ENCODE results near the gene SHQ1. TPM values are rescaled to one million over a fixed set of nuclear protein-coding genes. Genes with fewer than 3 reads are reported as not detected.
"Not testable (repeated sequence)": the region's sequence is repeated elsewhere in the genome, so short reads cannot be mapped to it uniquely, and the experiment has no call there.

Gene SHQ1
- total and polyA plus RNA-seq, 9 donors = 11.1 to 20.7 (median 12.9) TPM

DNA sequence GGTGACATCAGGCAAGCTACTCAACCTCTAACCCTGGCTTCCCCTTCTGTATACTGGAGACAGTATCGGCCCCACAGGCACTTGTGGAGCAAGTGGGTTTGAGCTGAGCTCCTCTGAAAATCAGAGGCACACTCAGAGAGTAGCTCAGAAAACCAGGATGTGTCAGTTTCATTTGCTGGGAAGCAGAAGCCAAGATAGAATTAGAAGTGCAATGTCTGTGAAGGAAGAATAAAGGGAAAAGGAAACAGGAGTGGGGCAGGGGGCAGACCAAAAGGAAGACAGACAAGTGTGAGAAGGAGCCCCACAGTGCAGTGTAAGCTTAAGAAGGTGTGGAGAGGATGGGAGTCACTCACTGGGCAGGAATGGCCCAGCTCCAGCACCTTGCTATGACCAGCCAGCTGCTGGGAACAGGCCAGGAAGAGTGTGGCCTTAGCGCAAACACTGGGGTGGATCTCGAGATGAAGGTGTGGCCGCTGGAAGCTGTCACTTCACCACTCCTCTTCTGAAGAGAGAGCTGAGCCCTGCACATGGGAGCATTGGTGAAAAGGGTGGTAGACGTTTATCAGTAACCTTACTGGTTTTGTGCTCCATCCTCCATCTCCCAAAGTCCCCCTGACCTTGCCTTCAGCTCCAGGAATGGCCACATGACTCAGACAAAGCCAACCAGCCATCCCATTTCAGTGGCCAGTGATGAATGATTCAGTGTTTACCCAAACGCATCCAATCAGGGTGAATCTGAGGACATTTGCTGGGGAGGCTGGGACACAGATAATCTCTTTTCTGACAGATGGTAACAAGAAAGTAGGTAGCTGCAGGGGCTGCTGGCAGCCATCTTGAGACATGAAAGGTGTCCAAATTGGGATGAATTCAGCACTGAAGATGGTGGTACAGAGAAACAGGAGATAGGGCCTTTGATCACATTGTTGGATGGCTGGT, 108.4 kb downstream of the SHQ1 start:
- no peaks in the 10 kb centered on the region for H3K36me3 ChIP-seq (ENCODE audit: control insufficient read depth, insufficient read depth, low read length)
- DNase-seq = no peak
- H3K4me3 ChIP-seq (ENCODE audit: low read length) = no peak overlapping the region
- peaks cover 5% of the 10 kb centered on the region for H3K4me1 ChIP-seq (ENCODE audit: control insufficient read depth, insufficient read depth, low read length)
- H3K27me3 ChIP-seq (ENCODE audit: control insufficient read depth, insufficient read depth, low read length) = peaks cover 22% of the 10 kb centered on the region
- 89% methylated on average over 3 of the region's 6 CpGs for WGBS (ENCODE audit: insufficient coverage)
- H3K27ac ChIP-seq (ENCODE audit: low read length) = no peak overlapping the region
- peaks cover 3% of the 10 kb centered on the region for H3K9me3 ChIP-seq (replicated peaks; ENCODE audit: control insufficient read depth, low read depth, low read length)

DNA sequence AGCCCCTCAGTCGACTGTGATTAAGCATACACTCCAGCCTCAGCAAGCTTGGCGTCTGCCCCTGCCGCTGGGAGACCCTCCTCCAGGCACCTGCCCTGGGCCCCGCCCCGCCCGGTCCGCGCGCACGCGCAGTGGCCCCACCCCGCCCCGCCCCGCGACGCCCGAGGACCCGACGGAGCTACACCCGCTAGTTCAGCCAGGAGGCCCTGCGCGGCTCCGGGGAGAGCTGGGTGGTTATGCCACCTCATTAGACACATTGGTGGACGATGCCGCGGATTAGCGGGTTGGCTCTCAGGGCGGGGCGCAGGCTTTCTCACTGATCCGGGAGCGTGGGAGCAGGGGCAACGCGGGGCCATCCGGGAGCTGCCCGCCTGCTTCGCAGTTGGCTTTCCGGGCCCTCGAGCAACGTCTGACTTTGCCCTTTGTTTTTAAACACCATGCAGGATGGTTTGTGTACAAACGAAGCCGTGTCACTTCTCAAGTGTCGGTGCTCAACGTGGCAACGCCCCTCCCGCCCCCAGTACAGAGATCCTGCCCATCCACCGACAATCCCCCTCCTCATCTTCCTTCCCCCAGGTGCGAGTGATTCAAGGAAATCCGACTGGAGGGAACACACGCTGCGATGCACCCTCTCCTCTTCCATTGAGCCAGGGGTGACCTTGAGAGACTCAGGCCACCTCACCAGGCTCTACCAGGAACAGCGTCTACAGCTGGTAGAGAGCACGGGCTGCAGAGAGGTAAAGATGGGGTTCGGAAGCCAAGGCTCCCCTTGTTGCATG, 109.3 kb downstream of the SHQ1 start:
- DNase-seq = peak; percentile 34
- Histone ChIP-seq H3K4me1 (ENCODE audit: control insufficient read depth, insufficient read depth, low read length) (peaks cover 5% of the 10 kb centered on the region), H3K4me3 (ENCODE audit: low read length) (peak overlapping the region; percentile 40), H3K27me3 (ENCODE audit: control insufficient read depth, insufficient read depth, low read length) (peaks cover 22% of the 10 kb centered on the region), H3K27ac (ENCODE audit: low read length) (no peak overlapping the region), H3K36me3 (ENCODE audit: control insufficient read depth, insufficient read depth, low read length) (no peaks in the 10 kb centered on the region), H3K9me3 (replicated peaks; ENCODE audit: control insufficient read depth, low read depth, low read length) (peaks cover 7% of the 10 kb centered on the region)
- 4% methylated on average over 43 of the region's 53 CpGs for WGBS (ENCODE audit: insufficient coverage)

DNA sequence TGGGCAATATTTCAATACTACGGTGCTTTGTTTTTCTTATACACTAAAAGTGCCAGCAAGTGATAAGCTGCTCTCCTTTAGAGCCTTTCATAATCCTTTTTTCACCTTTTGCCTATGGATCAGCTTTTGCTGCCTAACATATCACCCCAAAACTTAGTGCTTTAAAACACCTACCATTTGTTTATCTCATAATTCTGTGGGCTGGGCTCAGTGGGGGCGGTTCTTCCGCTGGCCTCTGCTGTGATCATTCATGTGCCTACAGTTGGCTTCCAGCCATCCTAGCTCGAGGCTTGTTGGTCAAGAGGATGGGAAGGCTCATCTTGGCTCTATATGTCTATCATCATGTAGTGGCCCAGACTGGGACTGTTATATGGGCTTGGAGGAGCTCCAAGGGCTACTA, 113.2 kb downstream of the SHQ1 start:
- peaks cover 19% of the 10 kb centered on the region for H3K27me3 ChIP-seq (ENCODE audit: control insufficient read depth, insufficient read depth, low read length)
- peaks cover 19% of the 10 kb centered on the region for H3K9me3 ChIP-seq (replicated peaks; ENCODE audit: control insufficient read depth, low read depth, low read length)
- not testable (repeated sequence) for H3K4me3 ChIP-seq (ENCODE audit: low read length); H3K36me3 ChIP-seq (ENCODE audit: control insufficient read depth, insufficient read depth, low read length); H3K27ac ChIP-seq (ENCODE audit: low read length); H3K4me1 ChIP-seq (ENCODE audit: control insufficient read depth, insufficient read depth, low read length); DNase-seq
- no CpG with 5 or more reads among the region's 4 CpGs for WGBS (ENCODE audit: insufficient coverage)

DNA sequence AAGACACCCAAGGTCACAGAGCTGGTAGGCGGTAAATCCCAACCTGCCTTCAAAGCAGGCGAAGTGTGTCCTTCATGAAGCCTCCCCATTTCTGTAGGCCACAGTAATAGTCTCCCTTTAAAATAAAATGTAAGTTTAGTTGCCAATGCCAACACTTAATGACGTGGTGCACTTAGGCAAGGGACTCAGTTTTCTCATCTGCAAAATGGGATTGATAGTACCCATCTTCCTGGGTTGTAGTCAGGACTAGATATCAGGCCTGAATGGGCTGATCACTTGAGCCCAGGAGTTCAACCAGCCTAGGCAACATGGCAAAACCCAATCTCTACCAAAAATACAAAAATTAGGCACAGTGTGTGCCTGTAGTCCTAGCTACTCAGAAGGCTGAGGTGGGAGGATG, 114.6 kb downstream of the SHQ1 start:
- Histone ChIP-seq H3K9me3 (replicated peaks; ENCODE audit: control insufficient read depth, low read depth, low read length) (peaks cover 19% of the 10 kb centered on the region), H3K4me1 (ENCODE audit: control insufficient read depth, insufficient read depth, low read length) (peaks cover 3% of the 10 kb centered on the region), H3K36me3 (ENCODE audit: control insufficient read depth, insufficient read depth, low read length) (no peaks in the 10 kb centered on the region), H3K4me3 (ENCODE audit: low read length) (no peak overlapping the region), H3K27me3 (ENCODE audit: control insufficient read depth, insufficient read depth, low read length) (peaks cover 13% of the 10 kb centered on the region), H3K27ac (ENCODE audit: low read length) (no peak overlapping the region)
- 80% methylated on average over 1 of the region's 3 CpGs for WGBS (ENCODE audit: insufficient coverage)
- no peak for DNase-seq

DNA sequence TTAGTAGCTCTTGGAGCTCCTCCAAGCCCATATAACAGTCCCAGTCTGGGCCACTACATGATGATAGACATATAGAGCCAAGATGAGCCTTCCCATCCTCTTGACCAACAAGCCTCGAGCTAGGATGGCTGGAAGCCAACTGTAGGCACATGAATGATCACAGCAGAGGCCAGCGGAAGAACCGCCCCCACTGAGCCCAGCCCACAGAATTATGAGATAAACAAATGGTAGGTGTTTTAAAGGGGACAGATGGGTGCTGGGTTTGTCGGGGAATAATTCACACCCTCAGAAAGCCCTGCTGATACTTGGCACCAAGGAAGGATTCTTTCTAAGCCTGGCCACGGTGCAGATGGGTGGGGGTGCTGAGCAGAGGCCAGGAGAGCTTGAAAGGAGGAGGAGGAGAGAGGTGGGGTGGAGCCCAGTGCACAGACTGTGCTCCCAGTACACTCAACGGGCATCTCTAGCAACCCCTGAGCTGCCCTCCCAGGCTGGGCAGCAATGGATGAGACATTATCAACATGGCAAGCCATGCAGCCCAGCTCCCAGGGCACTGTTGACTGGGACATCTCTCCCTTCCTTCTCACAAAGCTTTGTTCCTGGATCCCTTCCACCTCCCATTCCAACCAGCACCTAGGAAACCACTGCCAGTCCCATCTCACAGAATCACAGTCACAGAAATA, 115.4 kb downstream of the SHQ1 start:
- DNase-seq; H3K36me3 ChIP-seq (ENCODE audit: control insufficient read depth, insufficient read depth, low read length); H3K27me3 ChIP-seq (ENCODE audit: control insufficient read depth, insufficient read depth, low read length); H3K27ac ChIP-seq (ENCODE audit: low read length); H3K4me1 ChIP-seq (ENCODE audit: control insufficient read depth, insufficient read depth, low read length); H3K4me3 ChIP-seq (ENCODE audit: low read length): not testable (repeated sequence)
- 83% methylated on average over 1 of the region's 6 CpGs for WGBS (ENCODE audit: insufficient coverage)
- H3K9me3 ChIP-seq (replicated peaks; ENCODE audit: control insufficient read depth, low read depth, low read length) = peaks cover 19% of the 10 kb centered on the region

DNA sequence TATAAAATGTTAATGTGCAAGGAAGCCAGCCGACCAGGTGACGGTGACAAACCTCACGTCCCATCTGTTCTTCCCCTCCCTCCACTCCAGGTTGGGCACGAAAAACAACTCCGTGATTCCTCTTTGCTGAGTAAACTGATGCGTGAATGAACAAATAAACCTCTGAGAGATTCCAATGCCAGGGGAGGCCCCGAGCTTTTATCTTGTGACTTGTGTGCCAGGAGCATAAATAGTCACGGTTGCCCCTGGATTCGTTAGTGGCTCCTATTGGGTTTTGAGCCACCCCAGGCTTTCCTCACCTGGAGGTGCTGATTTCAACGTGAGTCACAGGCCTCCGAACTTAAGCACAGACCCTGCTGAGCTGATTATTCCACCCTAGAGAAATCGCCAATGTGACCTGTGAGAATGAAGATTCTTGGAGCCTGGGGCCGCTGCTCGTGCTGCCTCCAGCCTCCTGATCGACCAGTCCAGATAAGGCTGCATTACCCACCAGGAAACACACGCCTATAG, 119.2 kb downstream of the SHQ1 start:
- peaks cover 2% of the 10 kb centered on the region for H3K27me3 ChIP-seq (ENCODE audit: control insufficient read depth, insufficient read depth, low read length)
- peaks cover 11% of the 10 kb centered on the region for H3K9me3 ChIP-seq (replicated peaks; ENCODE audit: control insufficient read depth, low read depth, low read length)
- no peak overlapping the region for H3K4me3 ChIP-seq (ENCODE audit: low read length)
- H3K4me1 ChIP-seq (ENCODE audit: control insufficient read depth, insufficient read depth, low read length) = peaks cover 7% of the 10 kb centered on the region
- no peak for DNase-seq
- 78% methylated on average over 10 of the region's 16 CpGs for WGBS (ENCODE audit: insufficient coverage)
- H3K36me3 ChIP-seq (ENCODE audit: control insufficient read depth, insufficient read depth, low read length) = no peaks in the 10 kb centered on the region
- no peak overlapping the region for H3K27ac ChIP-seq (ENCODE audit: low read length)

DNA sequence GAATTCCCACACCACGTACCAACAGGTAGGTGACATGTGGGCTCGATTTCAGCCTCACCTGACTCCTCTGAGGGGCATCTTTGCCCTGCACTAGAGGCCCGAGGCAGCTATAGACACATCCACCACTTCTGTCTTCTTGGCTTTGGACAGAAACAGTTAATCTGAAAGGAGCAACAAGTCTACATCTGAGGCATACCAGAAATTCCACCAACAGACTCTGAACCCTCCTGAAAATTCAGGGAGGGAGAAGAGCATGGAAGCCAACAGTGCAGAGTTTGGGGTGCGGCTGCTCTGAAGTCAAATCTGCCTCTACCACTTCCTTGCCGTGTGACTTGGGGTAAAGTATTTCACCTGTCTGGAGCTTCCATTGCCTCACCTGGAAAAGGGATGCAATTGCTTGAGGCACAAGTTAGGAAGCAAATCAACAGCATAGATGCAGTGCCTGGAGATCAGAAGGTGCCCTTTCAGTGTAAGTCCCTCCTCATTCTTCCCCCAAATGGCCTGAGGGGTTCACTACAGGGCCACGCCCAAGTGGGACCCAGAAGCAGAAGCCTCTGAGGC, 119.8 kb downstream of the SHQ1 start:
- H3K4me1 ChIP-seq (ENCODE audit: control insufficient read depth, insufficient read depth, low read length) = peaks cover 7% of the 10 kb centered on the region
- H3K27ac ChIP-seq (ENCODE audit: low read length) = no peak overlapping the region
- no peak for DNase-seq
- peaks cover 2% of the 10 kb centered on the region for H3K27me3 ChIP-seq (ENCODE audit: control insufficient read depth, insufficient read depth, low read length)
- 58% methylated on average over 3 of the region's 6 CpGs for WGBS (ENCODE audit: insufficient coverage)
- peaks cover 11% of the 10 kb centered on the region for H3K9me3 ChIP-seq (replicated peaks; ENCODE audit: control insufficient read depth, low read depth, low read length)
- H3K4me3 ChIP-seq (ENCODE audit: low read length) = no peak overlapping the region
- H3K36me3 ChIP-seq (ENCODE audit: control insufficient read depth, insufficient read depth, low read length) = no peaks in the 10 kb centered on the region

DNA sequence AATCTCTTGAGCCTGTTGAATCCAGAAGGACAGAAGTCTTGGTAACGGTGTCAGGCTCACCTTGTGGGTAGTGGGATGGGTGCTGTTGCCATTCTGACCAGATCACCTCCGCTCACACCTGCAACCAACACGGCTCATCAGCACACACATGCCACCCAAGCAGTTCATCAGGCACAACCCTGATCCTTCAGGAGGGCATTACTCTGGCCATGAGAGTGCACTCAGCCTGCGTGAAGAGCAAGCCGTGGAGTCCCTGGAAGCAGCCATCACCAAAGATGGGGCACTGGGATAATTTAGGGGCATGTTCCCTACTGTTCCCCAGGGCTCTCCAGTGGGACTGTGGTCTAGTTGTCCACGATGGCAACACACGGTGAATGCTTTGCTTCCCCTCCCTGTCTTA, 120.5 kb downstream of the SHQ1 start:
- Histone ChIP-seq H3K27me3 (ENCODE audit: control insufficient read depth, insufficient read depth, low read length) (peaks cover 2% of the 10 kb centered on the region), H3K9me3 (replicated peaks; ENCODE audit: control insufficient read depth, low read depth, low read length) (peaks cover 4% of the 10 kb centered on the region), H3K27ac (ENCODE audit: low read length) (no peak overlapping the region), H3K4me3 (ENCODE audit: low read length) (no peak overlapping the region), H3K4me1 (ENCODE audit: control insufficient read depth, insufficient read depth, low read length) (peaks cover 7% of the 10 kb centered on the region), H3K36me3 (ENCODE audit: control insufficient read depth, insufficient read depth, low read length) (no peaks in the 10 kb centered on the region)
- WGBS (ENCODE audit: insufficient coverage) = 60% methylated on average over 3 of the region's 7 CpGs
- no peak for DNase-seq

DNA sequence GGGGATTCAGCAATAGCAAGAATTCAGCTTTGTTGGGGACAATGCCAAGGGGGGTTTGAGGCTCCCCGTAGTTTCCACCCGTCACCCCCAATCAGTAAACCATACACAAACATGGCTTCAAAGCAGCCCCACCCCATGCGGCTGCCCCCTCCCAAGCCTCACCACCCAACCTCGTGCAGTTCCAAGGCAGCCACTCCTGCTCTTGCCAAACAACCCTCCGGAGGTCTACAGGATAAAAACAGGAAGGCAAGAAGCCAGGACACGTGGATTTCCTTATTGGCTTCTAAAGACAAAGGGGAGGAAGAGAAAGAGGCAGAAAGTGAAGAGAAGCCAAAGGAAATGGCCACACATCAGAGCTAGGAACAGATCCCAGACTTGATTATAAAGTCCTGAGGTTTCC, 121.1 kb downstream of the SHQ1 start:
- H3K27ac ChIP-seq (ENCODE audit: low read length) = no peak overlapping the region
- no peak overlapping the region for H3K4me3 ChIP-seq (ENCODE audit: low read length)
- H3K9me3 ChIP-seq (replicated peaks; ENCODE audit: control insufficient read depth, low read depth, low read length) = peaks cover 4% of the 10 kb centered on the region
- H3K4me1 ChIP-seq (ENCODE audit: control insufficient read depth, insufficient read depth, low read length) = peaks cover 7% of the 10 kb centered on the region
- peaks cover 2% of the 10 kb centered on the region for H3K27me3 ChIP-seq (ENCODE audit: control insufficient read depth, insufficient read depth, low read length)
- 0% methylated on average over 1 of the region's 6 CpGs for WGBS (ENCODE audit: insufficient coverage)
- H3K36me3 ChIP-seq (ENCODE audit: control insufficient read depth, insufficient read depth, low read length) = no peaks in the 10 kb centered on the region
- peak; percentile 86 for DNase-seq

Data from muscle of leg (tissue), 11 donors.